Small intestine (tissue), 7 donors: ENCODE results near the gene CPB2. TPM values are rescaled to one million over a fixed set of nuclear protein-coding genes. Genes with fewer than 3 reads are reported as not detected.

Experiments used
- DNase-seq, 2 donors: peaks; one replicate each; pipeline versions ENCODE4 v3.0.0 to v3.0.0-alpha.2; 2013
- FAIRE-seq: peaks from 2 replicates; lab custom pipeline; 2012; peaks lifted over from hg19 to GRCh38; lab: Jason Lieb, UNC
- H3K27ac ChIP-seq, 3 donors: one replicate each; pipeline ENCODE4 v1.5.1; 2013; ENCODE audit warnings: low read length in 2 of 3, mild to moderate bottlenecking in 2 of 3, control low read depth in 1 of 3, inconsistent platforms in 1 of 3, low read depth in 1 of 3, moderate library complexity in 1 of 3
- H3K27me3 ChIP-seq, 3 donors: one replicate each; pipeline ENCODE4 v1.6.1; 2013; ENCODE audit warnings: low read length in 3 of 3, inconsistent platforms in 1 of 3; ENCODE audit not compliant: control insufficient read depth in 3 of 3, insufficient read depth in 3 of 3
- H3K36me3 ChIP-seq, 3 donors: one replicate each; pipeline ENCODE4 v1.6.1; 2013; ENCODE audit warnings: low read length in 3 of 3, inconsistent platforms in 1 of 3, low read depth in 1 of 3, mild to moderate bottlenecking in 1 of 3, moderate library complexity in 1 of 3; ENCODE audit not compliant: control insufficient read depth in 3 of 3, insufficient read depth in 2 of 3
- H3K4me1 ChIP-seq, 3 donors: one replicate each; pipeline ENCODE4 v1.6.1; 2013; ENCODE audit warnings: low read length in 2 of 3, inconsistent platforms in 1 of 3, low read depth in 1 of 3, mild to moderate bottlenecking in 1 of 3, moderate library complexity in 1 of 3; ENCODE audit not compliant: control insufficient read depth in 3 of 3, insufficient read depth in 2 of 3
- H3K4me3 ChIP-seq, 3 donors: one replicate each; pipeline ENCODE4 v1.5.1; 2013; ENCODE audit warnings: low read length in 3 of 3, control low read depth in 1 of 3, inconsistent platforms in 1 of 3, low read depth in 1 of 3, mild to moderate bottlenecking in 1 of 3, moderate library complexity in 1 of 3
- H3K9me3 ChIP-seq, 2 donors: one replicate each; pipeline ENCODE4 v1.6.1; 2013; ENCODE audit warnings: low read depth in 1 of 2, low read length in 1 of 2; ENCODE audit not compliant: control insufficient read depth in 2 of 2, insufficient read depth in 1 of 2
- whole genome bisulfite sequencing, 3 donors: extraction: QIAGEN DNeasy Blood & Tissue Kit; methylation state at CpG; one replicate each; pipeline ENCODE4 v1.1.7; 2013; 5-methylcytosine and 5-hydroxymethylcytosine counted together
- polyA plus RNA-seq, 4 donors: library from polyadenylated mRNA; stranded (reverse) in 3 of 4; unstranded in 1 of 4; fragments of 200-250 nt in 3 of 4; fragments of 120-200 nt in 1 of 4; gene quantifications; one replicate each; pipeline versions ENCODE4 v1.2.1 to v1.2.3, GENCODE V29; 2013
- donor health status: healthy with polysubstance abuse.
- donor health status: control.
- donor health status: control.
- donor health status: Bipolar disorder and iron deficiency.
- donor health status: healthy.

The CPB2 gene
- polyA plus RNA-seq, 4 donors = 0.06 TPM; not detected in 3

GRCh38 chr13:46085737-46086136, 19.1 kb downstream of the CPB2 start:
- Histone ChIP-seq H3K36me3 (no peaks in the 10 kb centered on the region), H3K27me3 (no peaks in the 10 kb centered on the region), H3K4me1 (no peaks in the 10 kb centered on the region), H3K4me3 (no peak overlapping the region), H3K9me3 (no peaks in the 10 kb centered on the region), H3K27ac (no peak overlapping the region)
- FAIRE-seq (no peak), DNase-seq (no peak)
- WGBS, 3 donors = 92 to 94% (median 93%) methylated on average over 13 of the region's 13 CpGs

GRCh38 chr13:46082324-46082723, 22.5 kb downstream of the CPB2 start:
- no peaks in the 10 kb centered on the region for H3K36me3 ChIP-seq
- FAIRE-seq (no peak), DNase-seq (no peak)
- H3K4me3 ChIP-seq = no peak overlapping the region
- H3K27ac ChIP-seq = no peak overlapping the region
- WGBS, 3 donors = 93 to 95% (median 94%) methylated on average over 5 of the region's 5 CpGs
- no peaks in the 10 kb centered on the region for H3K27me3 ChIP-seq
- H3K4me1 ChIP-seq = no peaks in the 10 kb centered on the region
- no peaks in the 10 kb centered on the region for H3K9me3 ChIP-seq

- FAIRE-seq = no peak
These were observed 25.1 kb downstream of the CPB2 start for GRCh38 chr13:46079770-46080169.

GRCh38 chr13:46077265-46077664, 27.6 kb downstream of the CPB2 start:
- 59 to 79% (median 74%) methylated on average over 1 of the region's 1 CpG for WGBS, 3 donors
- Histone ChIP-seq H3K36me3 (no peaks in the 10 kb centered on the region), H3K27ac (no peak overlapping the region), H3K9me3 (no peaks in the 10 kb centered on the region), H3K4me3 (no peak overlapping the region), H3K4me1 (no peaks in the 10 kb centered on the region), H3K27me3 (no peaks in the 10 kb centered on the region)
- no peak for FAIRE-seq
- DNase-seq = no peak

More at GRCh38 chr13:46079770-46080169, 25.1 kb downstream of the CPB2 start:
- 49 to 71% (median 54%) methylated on average over 2 of the region's 2 CpGs for WGBS, 3 donors
- Histone ChIP-seq H3K27me3 (no peaks in the 10 kb centered on the region), H3K4me1 (no peaks in the 10 kb centered on the region), H3K36me3 (no peaks in the 10 kb centered on the region), H3K27ac (no peak overlapping the region), H3K9me3 (no peaks in the 10 kb centered on the region), H3K4me3 (no peak overlapping the region)
- no peak for DNase-seq

- no peaks in the 10 kb centered on the region for H3K4me1 ChIP-seq
- H3K27ac ChIP-seq = no peak overlapping the region
- no peaks in the 10 kb centered on the region for H3K27me3 ChIP-seq
- FAIRE-seq (no peak), DNase-seq (no peak)
- no peaks in the 10 kb centered on the region for H3K36me3 ChIP-seq
- H3K9me3 ChIP-seq = no peaks in the 10 kb centered on the region
- H3K4me3 ChIP-seq = no peak overlapping the region
- WGBS, 3 donors = 63 to 94% (median 92%) methylated on average over 3 of the region's 3 CpGs
These were observed 28.0 kb downstream of the CPB2 start for GRCh38 chr13:46076827-46077226.

- FAIRE-seq = no peak
- Histone ChIP-seq H3K4me1 (no peaks in the 10 kb centered on the region), H3K4me3 (no peak overlapping the region), H3K36me3 (no peaks in the 10 kb centered on the region), H3K27ac (no peak overlapping the region), H3K27me3 (no peaks in the 10 kb centered on the region), H3K9me3 (no peaks in the 10 kb centered on the region)
- 91 to 95% (median 94%) methylated on average over 1 of the region's 1 CpG for WGBS, 3 donors
- DNase-seq = no peak
These were observed 29.0 kb downstream of the CPB2 start for GRCh38 chr13:46075811-46076210.

GRCh38 chr13:46071590-46072249, 33.1 kb downstream of the CPB2 start:
- Histone ChIP-seq H3K27me3 (no peaks in the 10 kb centered on the region), H3K36me3 (no peaks in the 10 kb centered on the region), H3K4me1 (no peaks in the 10 kb centered on the region), H3K27ac (no peak overlapping the region), H3K9me3 (no peaks in the 10 kb centered on the region), H3K4me3 (no peak overlapping the region)
- 67 to 75% (median 71%) methylated on average over 5 of the region's 5 CpGs for WGBS, 3 donors
- no peak for FAIRE-seq
- no peak for DNase-seq

- no peak overlapping the region for H3K4me3 ChIP-seq
- no peak overlapping the region for H3K27ac ChIP-seq
- DNase-seq (no peak), FAIRE-seq (no peak)
- H3K36me3 ChIP-seq = no peaks in the 10 kb centered on the region
- H3K9me3 ChIP-seq = no peaks in the 10 kb centered on the region
- no peaks in the 10 kb centered on the region for H3K4me1 ChIP-seq
- no peaks in the 10 kb centered on the region for H3K27me3 ChIP-seq
- 93 to 94% (median 93%) methylated on average over 2 of the region's 2 CpGs for WGBS, 3 donors
These were observed 41.5 kb downstream of the CPB2 start for GRCh38 chr13:46063292-46063691.

GRCh38 chr13:46062185-46062584, 42.6 kb downstream of the CPB2 start:
- DNase-seq (no peak), FAIRE-seq (no peak)
- no peaks in the 10 kb centered on the region for H3K9me3 ChIP-seq
- H3K4me1 ChIP-seq = no peaks in the 10 kb centered on the region
- no peaks in the 10 kb centered on the region for H3K27me3 ChIP-seq
- H3K27ac ChIP-seq = no peak overlapping the region
- no peak overlapping the region for H3K4me3 ChIP-seq
- 65 to 80% (median 71%) methylated on average over 5 of the region's 5 CpGs for WGBS, 3 donors
- H3K36me3 ChIP-seq = no peaks in the 10 kb centered on the region
